SK-N-MC (cell line): ENCODE data around the gene KCNJ6.

Experiments used
- DNase-seq: peaks from one replicate; pipeline ENCODE4 v3.0.0-alpha.2; 2011; ENCODE audit warnings: low read depth, low spot score
- H3K27ac ChIP-seq: fragments of 200-600 bp; sonication (generic); 2 replicates; pipeline ENCODE4 v1.5.1; 2016; ENCODE audit warnings: mixed run types
- H3K36me3 ChIP-seq: fragments of 200-600 bp; sonication (generic); 2 replicates; pipeline ENCODE4 v1.6.1; 2017; ENCODE audit warnings: antibody characterized with exemption, low read length, mixed read lengths; ENCODE audit not compliant: insufficient read depth
- H3K4me3 ChIP-seq: fragments of 200-600 bp; sonication (generic); 2 replicates; pipeline ENCODE4 v1.5.1; 2016
- H3K9ac ChIP-seq: fragments of 200-600 bp; sonication (generic); 2 replicates; pipeline ENCODE4 v1.8.0; 2017; ENCODE audit warnings: mixed run types, mixed read lengths; ENCODE audit not compliant: insufficient read length
- H3K9me3 ChIP-seq: fragments of 200-600 bp; sonication (generic); 2 replicates; pipeline ENCODE4 v1.6.1; 2017; ENCODE audit warnings: low read depth, mild to moderate bottlenecking, antibody characterized with exemption, low read length, moderate library complexity, mixed read lengths
- EZH2 ChIP-seq: fragments of 200-600 bp; sonication (generic); IDR thresholded peaks from one replicate; pipeline ENCODE4 v1.6.1; 2017; ENCODE audit warnings: antibody characterized with exemption
- FOXP2 ChIP-seq: optimal IDR thresholded peaks from 2 replicates; pipeline ENCODE3; 2011; ENCODE audit warnings: mild to moderate bottlenecking, moderate library complexity; ENCODE audit not compliant: insufficient read depth; ENCODE audit errors: extremely low read length, control extremely low read depth
- POLR2AphosphoS5 ChIP-seq: IDR thresholded peaks from 2 replicates; pipeline ENCODE4 v1.6.1; 2012; ENCODE audit warnings: mild to moderate bottlenecking, low read depth, low read length, borderline replicate concordance

Gene KCNJ6

DNA sequence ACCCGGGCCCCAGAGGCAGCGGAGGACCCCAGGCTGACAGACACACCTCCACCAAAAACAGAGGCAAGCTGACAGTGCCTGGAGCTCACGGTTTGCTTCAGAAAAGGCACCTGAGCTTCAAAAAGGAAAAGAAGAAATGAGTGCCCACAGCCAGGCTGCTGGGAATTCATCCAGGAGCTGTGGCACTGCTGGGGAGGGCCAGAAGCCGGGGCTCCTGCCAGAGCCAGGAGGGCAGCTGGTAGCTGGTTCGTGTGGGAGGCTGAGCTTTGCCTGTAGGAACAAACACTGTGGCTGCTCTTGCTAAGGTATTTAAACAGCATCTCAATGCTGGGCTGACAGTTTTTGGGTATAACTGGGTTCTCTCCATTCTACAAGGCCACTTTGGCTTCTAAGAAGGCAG lies 19.5 kb downstream of the KCNJ6 start:
- DNase-seq = no peak
- Histone ChIP-seq H3K9ac (no peak overlapping the region), H3K4me3 (no peak overlapping the region), H3K36me3 (no peaks in the 10 kb centered on the region), H3K9me3 (no peaks in the 10 kb centered on the region), H3K27ac (no peak overlapping the region)
- TF ChIP-seq FOXP2 (no peak), POLR2AphosphoS5 (no peak)

DNA sequence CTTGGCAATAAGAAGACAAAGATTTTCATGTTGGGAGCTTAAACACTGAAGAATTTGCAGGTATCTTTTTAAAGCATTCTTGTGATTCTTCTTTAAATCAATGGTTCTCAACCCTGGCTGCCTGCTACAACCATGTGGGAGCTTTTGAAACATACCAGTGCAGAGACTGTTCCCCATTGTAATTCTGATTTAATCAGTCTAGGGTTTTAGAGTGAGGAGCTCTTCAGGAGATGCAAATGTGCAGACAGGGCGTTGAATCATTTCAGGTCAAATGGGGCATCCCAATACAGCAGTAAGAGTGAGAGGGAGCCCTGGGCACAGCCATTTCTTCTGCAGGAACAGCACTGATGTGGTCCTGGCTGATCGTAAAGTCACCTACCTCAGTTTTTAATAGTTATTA lies 24.3 kb downstream of the KCNJ6 start:
- Histone ChIP-seq H3K36me3 (no peaks in the 10 kb centered on the region), H3K9me3 (no peaks in the 10 kb centered on the region), H3K9ac (no peak overlapping the region), H3K4me3 (no peak overlapping the region), H3K27ac (no peak overlapping the region)
- no peak for DNase-seq
- no peak for TF ChIP-seq POLR2AphosphoS5
- TF ChIP-seq FOXP2 = no peak
- TF ChIP-seq EZH2 = no peak

DNA sequence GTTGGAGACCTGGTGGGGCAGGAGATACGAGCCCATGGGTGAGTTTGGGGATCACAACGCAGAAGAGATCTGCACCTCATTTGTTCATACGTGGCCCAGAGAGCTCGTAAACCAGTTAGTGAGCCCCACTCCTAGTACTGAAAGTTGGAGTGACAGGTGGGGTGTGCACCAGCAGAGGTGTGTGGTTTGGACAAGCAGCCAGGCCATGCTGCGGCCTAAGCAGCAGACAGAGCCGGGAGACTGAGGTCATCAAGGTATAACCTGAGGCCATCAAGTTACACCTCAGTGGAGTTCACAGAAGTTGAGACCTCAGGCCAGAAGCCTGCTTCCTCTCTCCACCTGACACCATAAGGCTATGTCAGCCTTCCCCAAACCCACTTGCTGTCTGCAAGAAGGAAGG lies 27.6 kb downstream of the KCNJ6 start:
- Histone ChIP-seq H3K9ac (no peak overlapping the region), H3K36me3 (no peaks in the 10 kb centered on the region), H3K4me3 (no peak overlapping the region), H3K9me3 (no peaks in the 10 kb centered on the region), H3K27ac (no peak overlapping the region)
- DNase-seq = no peak
- TF ChIP-seq POLR2AphosphoS5 (no peak), EZH2 (no peak), FOXP2 (no peak)

DNA sequence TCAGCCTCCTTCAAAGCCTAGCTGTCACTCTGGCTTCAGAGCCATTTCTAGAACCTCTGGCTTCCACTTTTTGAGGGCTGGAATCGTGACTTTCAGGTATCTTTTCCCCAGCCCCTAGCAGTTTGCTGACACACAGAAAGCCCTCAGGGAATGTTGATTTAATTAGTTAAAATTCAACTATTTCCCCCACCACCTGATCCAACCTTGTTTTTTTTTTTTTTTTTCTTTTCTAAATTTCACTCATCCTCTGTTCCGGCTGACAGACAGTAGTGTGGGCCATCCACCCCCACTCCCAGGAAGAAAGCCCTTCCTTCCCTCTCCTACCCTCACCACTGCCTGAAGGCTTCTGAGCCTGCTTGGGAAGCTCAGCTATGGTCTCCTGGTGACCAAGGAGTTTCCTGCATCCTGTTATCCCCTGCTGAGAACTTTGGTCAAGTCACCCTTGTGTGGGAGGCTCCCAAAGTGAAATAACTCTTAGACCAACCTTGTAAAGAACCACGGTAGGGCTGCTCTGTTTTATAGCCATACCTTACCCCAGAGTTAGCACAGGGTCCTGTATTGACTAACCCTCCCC lies 29.4 kb downstream of the KCNJ6 start:
- Histone ChIP-seq H3K4me3 (no peak overlapping the region), H3K9ac (no peak overlapping the region), H3K27ac (no peak overlapping the region), H3K9me3 (no peaks in the 10 kb centered on the region), H3K36me3 (no peaks in the 10 kb centered on the region)
- DNase-seq = no peak
- TF ChIP-seq FOXP2 (no peak), EZH2 (no peak), POLR2AphosphoS5 (no peak)

DNA sequence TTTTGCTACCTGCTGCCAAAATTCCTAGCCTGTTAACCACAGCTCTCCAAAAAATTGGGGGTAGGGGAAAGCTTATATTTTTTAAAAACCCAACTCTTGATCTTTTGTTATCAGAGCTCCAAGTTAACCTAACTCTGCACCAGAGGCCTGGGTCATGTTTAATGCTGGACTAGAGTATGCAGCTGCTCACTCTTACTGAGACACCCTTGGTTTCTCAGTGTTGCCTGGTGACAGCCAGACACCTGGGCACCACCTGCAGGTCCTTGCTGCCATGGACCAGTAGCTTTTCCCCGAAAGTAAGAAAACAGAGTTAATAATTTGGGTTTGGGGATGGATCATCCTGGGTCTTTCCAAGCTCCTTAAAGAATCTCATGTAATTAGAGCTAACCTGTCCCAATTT lies 30.1 kb downstream of the KCNJ6 start:
- Histone ChIP-seq H3K9me3 (no peaks in the 10 kb centered on the region), H3K9ac (no peak overlapping the region), H3K36me3 (no peaks in the 10 kb centered on the region), H3K4me3 (no peak overlapping the region), H3K27ac (no peak overlapping the region)
- DNase-seq = no peak
- TF ChIP-seq POLR2AphosphoS5 = no peak
- TF ChIP-seq FOXP2 = no peak
- TF ChIP-seq EZH2 = no peak

DNA sequence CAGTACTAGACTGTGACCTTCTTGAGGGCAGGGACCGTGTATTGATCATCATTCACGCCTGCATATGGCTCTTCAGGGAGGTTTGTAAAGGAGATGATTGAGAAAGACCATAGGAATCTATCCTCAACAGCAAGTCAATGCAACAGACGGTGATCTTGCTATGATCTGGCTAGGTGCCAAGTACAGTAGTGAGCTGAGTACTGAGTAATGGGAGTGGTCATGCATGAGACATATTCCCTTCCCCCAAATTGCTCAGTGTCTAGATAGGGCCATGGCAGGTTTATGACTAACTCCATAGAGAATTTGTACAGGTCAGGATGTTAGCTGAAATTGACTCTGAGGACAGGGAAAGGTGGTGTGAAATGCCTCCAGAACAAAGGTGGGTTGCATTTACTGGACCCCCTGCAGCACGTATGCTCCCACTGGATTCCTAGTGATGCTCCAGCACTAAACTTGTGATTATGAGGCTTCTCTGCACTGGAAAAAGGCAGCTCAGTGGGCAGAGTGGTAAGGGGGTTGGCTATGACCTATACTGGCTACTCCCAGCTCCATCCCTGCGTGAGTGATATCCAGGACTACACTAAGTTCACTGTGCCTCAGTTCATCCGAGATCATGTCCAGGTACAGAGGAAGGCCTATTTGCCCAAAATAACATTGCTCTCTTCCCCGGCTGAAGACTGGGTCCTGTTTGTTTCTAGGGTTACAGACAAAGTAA lies 37.2 kb downstream of the KCNJ6 start:
- H3K9me3 ChIP-seq = no peaks in the 10 kb centered on the region

DNA sequence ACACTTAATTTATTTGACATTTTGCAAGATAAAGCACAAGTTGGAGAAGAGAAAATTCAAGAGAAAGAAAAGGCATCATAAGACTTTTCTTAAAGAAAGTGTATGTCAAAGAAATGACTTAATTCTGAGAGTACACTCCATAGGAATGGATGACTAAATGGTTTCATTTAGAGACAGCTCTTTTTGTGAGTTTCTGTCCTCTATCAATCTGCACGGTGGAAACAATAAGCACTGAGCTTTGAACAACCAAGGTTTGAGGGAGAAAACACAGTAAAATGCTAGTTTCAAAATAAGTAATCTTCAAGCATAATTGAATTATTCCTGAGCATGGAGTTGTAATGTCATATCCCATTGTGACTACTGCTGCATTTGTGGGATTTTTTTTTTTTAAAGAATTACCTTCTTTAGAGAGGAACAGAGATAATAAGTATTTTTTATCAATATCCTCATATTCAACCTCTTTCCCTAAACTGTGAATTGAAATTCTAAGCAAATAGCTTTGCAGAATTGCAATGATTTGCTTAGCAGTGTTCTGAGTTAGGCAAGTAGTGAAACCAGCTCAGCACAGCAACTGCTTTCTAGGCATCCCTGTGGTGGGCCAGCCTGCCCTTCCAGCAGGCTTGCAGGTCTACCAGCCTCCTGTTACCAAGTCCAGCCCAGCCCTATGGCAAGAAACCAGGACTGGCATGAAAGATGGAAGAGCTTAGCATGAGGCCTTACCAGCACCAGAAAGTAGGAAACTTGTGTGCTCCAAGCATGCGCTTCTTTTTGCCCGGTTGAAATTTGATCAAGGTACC lies 38.2 kb downstream of the KCNJ6 start:
- DNase-seq = no peak
- Histone ChIP-seq H3K9ac (no peak overlapping the region), H3K4me3 (no peak overlapping the region), H3K27ac (no peak overlapping the region), H3K9me3 (no peaks in the 10 kb centered on the region), H3K36me3 (no peaks in the 10 kb centered on the region)
- TF ChIP-seq EZH2 (no peak), POLR2AphosphoS5 (no peak), FOXP2 (no peak)

More for the DNA sequence above, 37.2 kb downstream of the KCNJ6 start:
- TF ChIP-seq FOXP2 (no peak), POLR2AphosphoS5 (no peak), EZH2 (no peak)
- Histone ChIP-seq H3K36me3 (no peaks in the 10 kb centered on the region), H3K4me3 (no peak overlapping the region), H3K27ac (no peak overlapping the region), H3K9ac (no peak overlapping the region)
- DNase-seq = no peak

DNA sequence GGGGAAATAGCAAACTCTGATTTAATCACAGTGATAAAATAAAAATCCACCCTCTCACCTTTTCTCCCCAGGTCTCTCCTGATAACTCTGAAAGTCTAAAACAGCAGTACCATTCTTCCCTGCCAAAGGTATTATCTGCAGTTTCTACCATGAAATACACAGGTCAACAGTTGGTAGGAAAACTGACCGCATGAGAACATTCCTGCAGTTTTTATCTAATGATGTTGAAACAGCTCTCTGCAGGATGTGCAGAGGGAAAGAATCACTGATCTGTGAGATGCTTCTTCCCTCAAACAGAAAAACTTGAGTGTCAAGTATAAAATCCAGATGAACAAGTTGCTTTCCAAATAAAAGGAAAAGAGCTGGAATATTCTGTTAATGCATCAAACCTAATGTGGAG lies 39.1 kb downstream of the KCNJ6 start:
- no peaks in the 10 kb centered on the region for H3K9me3 ChIP-seq
- H3K9ac ChIP-seq = no peak overlapping the region
- H3K36me3 ChIP-seq = no peaks in the 10 kb centered on the region
- H3K4me3 ChIP-seq = no peak overlapping the region
- DNase-seq = no peak
- TF ChIP-seq EZH2 (no peak), FOXP2 (no peak), POLR2AphosphoS5 (no peak)
- H3K27ac ChIP-seq = no peak overlapping the region
